Measurements from ENCODE around the gene LRRC1.

The LRRC1 gene

DNA sequence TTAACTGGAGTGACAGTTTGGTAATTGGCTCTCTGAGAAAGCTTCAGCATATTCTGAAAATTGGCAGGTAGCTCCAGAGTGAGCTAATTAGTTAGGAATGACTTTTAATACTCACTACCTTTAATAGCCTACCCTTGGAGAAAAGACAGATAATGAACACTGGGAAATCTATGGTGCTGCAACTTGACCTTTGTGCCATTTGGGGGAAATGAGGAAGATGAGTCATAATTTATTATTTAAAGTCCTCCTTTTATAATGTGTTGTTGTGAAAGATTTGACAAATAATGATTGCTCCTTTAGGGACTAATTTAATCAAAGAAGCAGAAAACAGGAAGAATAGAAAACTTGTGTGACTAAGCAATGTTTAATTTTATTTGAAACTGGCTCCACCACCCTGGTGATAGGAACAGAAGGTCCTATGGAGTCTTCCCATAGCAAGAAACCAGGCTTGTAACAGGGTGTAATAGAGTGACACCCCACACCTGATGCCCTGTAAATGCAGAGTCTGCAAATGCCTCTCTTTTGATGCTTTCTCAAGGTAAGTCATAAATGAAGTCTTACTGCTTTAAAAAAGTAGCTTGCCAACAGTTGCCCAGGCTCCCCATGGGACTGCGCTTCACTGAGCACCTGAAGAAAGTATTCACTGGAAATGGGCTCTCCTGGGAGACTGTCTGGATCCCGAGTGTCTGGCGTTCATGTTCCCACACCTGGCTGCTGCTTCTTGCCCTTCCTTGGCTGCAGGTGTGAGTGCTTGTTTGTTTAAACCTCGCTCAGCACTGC is 134.4 kb downstream of the LRRC1 start:
- DNase-seq = no peak

DNA sequence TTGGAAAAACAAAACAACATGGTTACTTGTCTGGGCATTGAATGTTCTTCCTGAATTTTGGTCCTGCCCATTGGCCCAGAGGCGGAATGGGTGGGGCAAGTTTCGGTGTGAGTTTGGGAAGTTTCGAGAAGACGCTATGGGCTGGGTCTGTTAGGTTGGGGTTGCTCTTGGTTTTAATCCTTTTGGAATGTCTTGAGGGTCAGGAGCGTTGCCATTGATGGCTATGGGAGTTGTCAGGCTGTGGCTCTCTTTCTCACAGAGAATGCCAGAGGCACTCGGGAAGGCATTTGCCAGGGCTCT is 135.0 kb downstream of the LRRC1 start:
- no peak for DNase-seq

DNA sequence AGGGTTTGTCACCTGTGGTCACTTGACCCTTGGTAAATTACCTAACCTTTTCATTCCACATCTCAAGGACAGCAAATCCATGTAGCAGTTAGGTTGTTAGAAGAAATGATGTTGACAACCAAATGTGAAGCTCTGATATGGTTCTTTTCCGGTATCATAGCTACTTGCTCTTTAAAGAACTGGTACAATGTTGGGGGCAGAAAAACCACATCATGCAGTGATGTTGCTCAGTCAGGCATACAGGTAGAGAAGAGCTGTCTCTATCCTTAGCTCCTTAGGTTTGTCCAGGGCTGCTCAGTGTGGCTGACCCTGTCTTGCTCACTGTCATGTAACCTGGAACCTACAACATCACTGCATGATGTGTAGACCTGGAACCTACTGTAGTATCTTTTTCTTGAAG is 135.5 kb downstream of the LRRC1 start:
- no peak for DNase-seq

DNA sequence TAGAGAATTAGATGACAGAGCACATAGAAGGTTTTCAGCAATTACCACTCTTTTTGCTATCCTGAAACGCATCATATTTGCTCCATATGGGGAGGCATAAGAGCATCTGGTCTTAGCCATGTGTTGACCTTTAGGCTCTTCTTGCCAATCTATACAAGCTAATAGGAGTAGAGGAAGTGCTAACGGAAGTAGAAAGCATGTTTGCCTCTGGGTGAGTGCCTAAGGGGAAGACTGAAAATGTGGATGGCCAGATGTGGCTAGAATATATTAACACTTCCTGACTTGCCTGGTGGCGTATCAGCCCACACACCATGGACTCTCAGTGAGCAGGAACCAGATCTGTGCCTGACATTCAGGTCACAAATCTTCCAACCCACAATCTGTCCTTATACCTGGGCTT is 136.3 kb downstream of the LRRC1 start:
- DNase-seq = no peak

DNA sequence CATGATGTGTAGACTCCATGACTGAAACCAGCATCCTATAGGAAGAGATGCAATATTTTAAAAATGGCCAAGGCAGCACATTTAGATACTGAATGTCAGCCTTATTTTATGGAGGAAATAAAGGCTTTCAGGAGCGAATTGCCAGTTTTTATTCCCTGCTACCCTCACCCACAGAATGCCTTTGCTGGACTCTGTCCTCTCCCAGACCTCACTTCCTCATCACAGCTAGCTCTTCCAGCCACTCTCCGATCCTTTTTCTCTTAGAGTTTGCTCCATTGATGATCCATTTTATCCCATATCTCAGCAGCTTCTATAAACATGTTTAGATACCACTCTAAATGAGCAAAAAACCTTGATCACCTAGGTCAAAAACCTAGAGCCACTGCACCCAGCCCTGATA is 137.7 kb downstream of the LRRC1 start:
- no peak for DNase-seq

DNA sequence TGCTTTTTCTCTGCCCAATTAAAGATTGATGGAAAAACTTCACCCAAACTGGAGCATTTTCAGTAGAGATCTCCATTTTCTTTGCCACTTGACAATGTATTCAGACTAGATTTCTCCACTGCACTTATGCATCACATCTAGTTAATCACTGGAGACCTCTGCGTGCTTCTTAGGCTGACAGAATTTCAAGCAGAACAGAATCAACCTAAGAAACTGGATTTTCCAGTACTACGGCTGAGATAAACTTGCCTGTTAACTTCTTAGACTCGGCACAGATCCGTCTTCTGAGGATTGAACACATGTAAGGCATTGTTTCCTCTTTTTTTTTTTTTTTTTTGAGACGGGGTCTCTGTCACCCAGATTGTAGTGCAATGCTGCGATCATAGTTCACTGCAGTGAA is 139.2 kb downstream of the LRRC1 start:
- no peak for DNase-seq

DNA sequence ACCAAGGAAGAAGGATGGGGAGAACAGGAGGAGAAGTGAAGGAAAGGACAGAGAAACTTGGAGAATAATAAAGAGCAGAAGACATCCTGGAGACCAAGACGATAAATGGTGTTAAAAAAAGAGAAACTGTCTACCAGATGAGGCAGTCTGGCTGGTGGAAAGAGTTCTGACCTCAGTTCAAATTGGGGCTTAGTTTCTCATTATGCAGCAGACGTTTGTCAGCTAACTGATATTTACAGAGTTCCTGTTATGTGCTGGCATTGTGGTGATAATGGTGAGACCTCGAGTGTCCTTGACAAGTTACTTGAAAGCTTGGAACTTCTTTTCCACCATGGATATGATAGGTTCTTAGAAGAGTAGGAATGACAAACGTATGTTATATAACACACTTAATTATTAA is 142.7 kb downstream of the LRRC1 start:
- DNase-seq = no peak

DNA sequence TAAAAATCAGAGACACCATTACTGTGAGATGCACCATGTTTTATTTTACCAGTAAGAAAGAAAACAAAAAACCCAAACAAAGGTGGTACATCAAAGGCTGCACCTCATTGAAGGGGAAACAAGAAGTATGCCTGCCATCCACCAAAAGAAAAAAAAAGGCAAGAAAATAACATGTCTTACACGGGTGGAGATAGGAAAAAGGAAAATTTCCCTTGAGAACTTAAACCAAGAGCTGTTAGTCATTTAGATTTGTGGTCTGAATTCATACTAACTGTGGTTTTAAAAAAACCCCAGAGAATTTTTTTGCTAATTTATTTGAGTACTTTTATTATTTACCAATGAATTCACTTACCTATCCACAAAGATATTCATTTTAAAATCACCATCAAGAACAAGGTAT is 144.0 kb downstream of the LRRC1 start:
- no peak for DNase-seq

DNA sequence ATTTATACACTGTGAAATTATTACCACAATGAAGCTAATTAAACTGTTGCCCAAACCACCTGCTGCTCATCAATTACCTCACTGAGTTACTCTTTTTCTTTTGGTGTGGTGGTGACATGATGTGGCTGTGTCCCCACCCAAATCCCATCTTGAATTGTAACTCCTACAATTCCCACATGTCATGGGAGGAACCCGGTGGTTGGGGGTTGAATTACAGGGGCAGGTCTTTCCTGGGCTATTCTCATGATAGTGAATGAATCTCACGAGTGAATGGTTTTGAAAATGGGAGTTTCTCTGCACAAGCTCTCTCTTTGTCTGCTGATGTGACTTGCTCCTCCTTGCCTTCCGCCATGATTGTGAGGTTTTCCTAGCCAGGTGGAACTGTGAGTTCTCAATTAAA is 145.0 kb downstream of the LRRC1 start:
- DNase-seq = no peak

DNA sequence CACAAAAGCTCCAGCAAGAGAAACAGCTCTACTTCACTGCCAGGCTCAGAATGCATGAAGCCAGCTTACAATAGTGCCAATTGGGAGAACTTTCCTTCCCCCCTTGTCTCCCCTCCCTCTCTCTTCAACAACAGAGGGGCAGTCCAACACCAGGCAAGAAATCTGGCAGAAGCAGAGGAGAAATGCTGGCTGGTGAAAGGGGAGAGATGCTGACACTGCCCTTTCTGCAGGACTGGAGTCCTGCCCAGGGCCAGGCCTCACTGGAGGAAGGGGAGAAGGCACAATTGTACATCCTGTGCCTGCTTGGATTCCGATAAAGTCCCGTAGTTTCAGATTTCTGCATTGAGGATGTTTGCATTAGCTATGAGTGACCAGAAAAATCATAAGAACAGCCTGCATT is 148.6 kb downstream of the LRRC1 start:
- no peak for DNase-seq

DNA sequence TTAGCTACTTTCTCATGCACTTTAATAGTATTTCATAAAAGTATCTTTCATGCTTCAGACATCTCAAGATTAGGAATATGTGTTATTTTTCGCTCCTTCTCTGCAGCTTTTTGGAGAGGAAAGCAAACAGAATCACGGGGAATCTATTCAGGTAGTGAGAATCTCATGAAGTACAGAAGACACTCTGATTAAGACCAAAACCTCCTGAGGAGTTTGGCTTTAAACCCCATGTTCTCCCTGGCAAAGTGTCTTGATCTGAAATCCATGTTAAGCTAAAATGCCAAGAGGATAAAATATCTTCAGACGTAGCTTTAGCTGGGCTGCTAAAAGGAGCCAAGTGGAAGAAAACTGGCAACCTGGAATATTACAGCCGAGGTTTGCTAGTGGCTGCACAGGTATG is 149.3 kb downstream of the LRRC1 start:
- DNase-seq = no peak

DNA sequence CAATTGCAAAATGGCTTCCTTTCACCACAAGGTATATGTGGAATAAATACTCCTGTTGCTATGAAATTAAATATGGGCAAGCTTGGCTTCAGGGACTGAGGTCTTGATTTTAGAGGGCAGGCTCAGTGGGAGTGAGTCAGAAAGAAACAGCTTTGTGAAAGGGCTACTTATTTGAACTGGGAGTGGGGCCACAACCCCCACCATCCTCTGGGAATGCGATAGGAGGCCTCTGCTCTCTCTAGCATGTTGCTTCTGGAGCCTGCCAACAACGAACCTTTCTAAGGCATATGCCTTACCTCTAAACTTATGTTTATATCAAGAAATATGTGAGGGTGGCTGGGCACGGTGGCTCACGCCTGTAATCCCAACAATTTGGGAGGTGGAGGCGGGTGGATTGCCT is 149.7 kb downstream of the LRRC1 start:
- no peak for DNase-seq

DNA sequence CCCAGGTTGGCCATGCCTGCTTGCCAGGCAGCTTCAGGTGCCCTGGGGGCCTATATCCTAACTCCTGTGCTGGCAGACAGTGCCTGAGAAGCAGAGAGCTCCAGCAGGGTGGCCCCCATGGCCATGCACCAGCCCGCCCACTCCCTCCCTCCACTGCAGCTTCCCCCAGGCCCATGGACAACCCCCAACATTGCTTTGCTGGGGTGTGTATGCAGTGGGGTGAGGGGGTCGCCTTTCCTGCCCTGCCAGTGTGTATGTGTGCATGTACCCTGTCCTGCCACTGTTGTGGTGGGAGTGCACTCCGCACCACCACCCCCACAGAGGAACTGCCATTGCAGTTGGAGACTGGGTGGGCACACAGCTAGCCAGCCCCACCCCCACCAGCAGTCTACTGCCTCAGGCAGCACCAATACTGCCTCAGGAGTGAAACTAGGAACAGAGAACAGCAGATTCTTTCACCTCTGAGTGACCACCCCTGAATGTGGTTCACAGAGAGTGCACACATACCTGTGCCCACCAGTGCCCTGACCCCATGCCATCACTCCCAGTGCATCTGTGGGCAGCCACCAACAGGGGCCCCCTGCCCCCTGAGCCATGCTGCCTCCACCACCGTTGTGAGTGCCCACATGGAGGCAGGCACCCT is 151.1 kb downstream of the LRRC1 start:
- DNase-seq = no peak

DNA sequence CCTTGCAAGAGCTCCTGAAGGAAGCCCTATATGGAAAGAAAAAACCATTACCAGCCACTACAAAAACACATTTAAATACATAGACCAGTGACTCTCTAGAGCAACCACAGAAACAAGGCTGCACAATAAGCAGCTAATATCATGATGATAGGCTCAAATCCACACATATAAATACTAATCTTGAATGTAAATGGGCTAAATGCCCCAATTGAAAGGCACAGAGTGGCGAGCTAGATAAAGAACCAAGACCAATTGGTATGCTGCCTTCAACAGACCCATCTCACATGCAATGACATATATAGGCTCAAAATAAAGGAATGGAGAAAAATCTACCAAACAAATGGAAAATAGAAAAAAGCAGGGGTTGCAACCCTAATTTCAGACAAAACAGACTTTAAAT is 153.0 kb downstream of the LRRC1 start:
- no peak for DNase-seq

DNA sequence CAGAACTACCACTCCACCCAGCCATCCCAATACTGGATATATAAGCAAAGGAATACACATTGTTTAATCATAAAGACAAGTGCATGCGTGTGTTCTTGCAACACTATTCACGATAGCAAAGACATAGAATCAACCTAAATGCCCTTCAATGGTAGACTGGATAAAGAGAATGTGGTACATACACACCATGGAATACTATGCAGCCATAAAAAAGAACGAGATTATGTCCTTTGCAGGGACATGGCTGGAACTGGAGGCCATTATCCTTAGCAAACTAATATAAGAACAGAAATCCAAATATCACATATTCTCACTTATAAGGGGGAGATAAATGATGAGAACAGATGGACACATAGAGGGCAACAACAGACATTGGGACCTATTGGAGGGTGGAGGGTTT is 156.6 kb downstream of the LRRC1 start:
- no peak for DNase-seq

DNA sequence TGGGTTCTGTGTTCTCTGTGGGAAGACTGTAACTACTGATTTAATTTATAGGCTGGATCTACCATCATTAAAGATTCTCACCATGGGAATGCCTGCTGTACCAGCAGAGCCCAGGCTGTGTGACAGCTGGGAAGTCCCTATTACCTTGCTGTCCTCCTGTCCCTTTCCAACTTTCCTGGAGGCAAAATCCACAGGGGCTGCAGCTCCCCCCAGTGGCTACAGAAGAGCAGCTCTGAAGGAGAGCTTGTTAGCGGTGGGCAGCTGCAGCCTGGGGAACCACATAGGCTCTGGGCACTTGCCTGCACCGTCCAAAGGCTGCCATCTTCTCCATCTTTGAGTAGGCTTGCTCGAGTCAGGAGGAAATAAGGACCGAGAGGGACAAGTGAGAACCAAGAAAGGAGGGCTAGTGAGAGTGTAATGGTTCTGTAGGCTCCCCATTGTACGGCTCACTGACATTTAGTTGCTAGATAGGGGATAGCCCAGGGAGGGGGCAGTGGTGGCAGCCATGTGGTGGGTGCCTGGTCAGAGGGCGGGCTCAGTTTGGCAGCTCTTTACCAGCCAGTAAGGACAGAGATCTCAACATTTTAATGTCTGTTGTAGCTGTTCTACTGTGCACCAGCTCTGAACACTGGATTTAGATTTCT is 161.4 kb downstream of the LRRC1 start:
- DNase-seq = no peak

DNA sequence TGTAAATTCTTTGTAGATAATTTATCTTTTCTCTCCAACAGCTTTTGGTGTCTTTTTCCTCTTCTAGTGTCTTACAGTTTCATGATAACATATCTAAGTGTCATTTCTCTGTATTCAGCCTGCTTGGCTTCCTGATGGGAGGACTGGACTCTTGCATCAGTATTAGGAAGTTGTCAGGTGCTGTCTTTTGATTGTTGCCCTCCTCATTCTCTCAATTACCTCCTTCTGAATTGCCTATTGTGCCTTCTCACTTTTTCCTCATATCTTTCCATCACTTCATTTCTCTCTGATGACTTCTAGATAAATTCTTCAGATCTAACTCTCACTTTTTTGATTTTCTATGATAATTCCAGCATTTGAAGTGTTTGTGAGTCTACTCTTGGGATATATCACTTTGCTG is 162.0 kb downstream of the LRRC1 start:
- DNase-seq = no peak

DNA sequence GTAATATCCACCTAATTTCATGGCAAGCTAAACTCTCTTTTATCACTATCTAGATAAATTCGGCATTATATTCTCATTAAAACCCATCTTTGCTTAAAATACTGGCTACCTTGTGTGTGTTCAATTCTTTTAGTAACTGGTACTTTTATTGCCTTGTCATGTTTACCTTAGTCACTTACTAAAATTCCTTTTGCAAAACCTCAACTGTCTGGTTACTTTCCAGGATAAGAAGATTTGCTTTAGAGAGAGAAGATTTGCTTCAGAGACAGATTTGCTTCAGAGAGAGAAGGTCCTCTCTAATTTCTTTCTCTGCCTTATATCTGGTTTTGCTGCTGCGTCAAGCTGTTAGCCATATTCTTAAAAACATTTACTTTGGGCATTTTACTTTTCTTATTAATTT is 164.9 kb downstream of the LRRC1 start:
- no peak for DNase-seq

DNA sequence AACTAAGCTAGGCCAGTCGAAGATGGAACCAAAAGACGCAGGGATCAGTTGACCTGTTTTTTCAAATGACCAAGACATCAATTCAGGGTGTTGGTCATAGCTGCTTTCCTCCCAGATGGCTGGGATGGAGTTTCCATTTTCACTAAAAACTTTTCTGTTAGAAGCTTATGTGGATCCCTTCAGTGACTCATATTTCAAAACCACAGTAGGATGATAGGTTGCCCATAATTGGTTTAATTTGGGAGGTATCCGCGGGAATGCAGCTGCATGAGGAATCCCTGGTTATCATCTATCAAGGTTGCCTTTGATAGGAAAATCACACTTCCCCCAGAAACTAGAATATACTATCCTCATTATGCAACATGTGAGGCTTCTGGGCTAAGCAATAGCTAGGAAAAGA is 165.5 kb downstream of the LRRC1 start:
- DNase-seq = no peak

DNA sequence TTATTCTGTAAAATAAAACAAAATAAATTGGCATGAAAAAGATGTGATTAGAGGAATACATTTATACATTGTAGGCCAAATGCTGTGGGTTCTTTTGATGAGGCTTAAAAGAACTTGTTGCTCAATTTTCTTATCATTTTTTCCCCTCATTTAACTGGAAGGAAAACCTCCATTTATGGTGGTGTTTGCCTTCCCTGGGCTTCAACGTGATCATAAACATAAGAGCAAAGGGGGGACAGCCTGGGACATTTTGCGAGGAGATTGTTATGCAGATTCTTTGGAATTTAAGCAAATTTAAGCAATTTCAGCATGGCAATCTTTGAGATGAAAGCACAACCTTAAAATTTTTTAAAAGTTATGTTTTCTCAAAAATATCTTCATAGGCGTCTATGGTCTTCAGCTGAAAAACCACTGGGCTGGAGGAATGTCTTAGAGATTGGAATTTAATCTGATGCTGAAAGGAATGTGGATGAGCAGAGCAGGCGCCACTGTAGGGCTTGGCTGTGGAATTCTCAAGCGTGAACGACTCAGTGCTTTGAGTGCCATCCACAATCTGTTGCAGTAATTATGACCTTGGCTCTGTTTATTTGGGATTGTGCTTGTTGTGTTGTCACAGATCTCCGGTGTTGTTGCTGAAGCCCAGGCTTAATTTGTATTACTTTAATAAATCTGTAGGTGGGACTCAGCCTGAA is 167.0 kb downstream of the LRRC1 start:
- no peak for DNase-seq

DNA sequence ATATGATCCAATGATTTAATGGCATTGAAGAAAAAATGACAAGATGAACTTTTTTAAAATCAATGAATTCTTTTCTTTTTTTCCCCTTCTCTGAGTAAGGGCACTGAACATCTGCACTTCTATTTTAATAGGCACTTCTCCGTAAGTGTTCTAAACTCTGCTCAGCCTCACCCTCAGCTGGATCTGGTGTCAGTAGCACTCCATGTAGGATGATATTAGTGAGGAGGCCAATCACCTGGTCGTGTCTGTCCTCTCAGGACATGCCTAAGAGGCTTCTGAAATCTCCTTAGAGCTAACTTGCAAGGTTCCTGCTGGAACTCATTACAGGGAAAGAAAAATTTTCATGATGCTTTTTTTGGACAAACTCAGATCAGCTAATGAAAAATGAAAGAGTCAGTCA is 167.8 kb downstream of the LRRC1 start:
- DNase-seq = no peak

DNA sequence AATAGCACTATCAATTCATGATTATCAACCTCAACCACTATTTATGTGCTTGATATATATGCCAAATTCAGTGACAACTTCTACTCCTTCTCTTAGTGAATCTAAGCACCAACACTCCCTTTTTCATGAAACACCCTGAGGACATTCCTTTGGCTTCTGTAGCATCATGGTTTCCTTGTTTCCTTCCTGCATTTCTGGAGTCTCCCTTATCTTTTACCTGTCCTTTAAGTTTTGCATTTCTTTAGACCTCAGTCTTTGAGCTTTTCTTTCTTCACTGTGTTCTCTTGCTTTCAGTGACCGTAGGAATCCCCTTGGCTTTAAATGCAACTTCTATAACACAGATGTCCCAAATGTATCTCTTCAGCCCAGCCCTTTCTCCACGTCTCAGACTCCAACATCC is 172.6 kb downstream of the LRRC1 start:
- DNase-seq = no peak

Measured in CD4-positive, alpha-beta T cell treated with Interleukin-10 for 1 hour (primary cell).